GM12878 (cell line): Measurements from ENCODE around the gene CNKSR3.

Experiments
- CEBPB ChIP-seq, 2 experiments: fragments of 150-350 bp in 1 of 2; IDR thresholded peaks; 2 replicates each; pipeline ENCODE4 v1.6.1; 2012 to 2014; ENCODE audit warnings: low read depth in 2 of 2, low read length in 2 of 2, borderline replicate concordance in 1 of 2, inconsistent platforms in 1 of 2
- CTCF ChIP-seq, 3 experiments: IDR thresholded peaks in 2 of 3; conservative IDR thresholded peaks in 1 of 3; 2 replicates each; pipeline ENCODE4 v1.5.1; 2011; ENCODE audit warnings: low read depth in 3 of 3, low read length in 3 of 3, mild to moderate bottlenecking in 3 of 3, control low read depth in 2 of 3, moderate library complexity in 2 of 3, inconsistent platforms in 1 of 3, mixed read lengths in 1 of 3; ENCODE audit not compliant: control insufficient read depth in 2 of 3, insufficient read depth in 1 of 3; ENCODE audit errors: extremely low read depth in 1 of 3
- IRF4 ChIP-seq: IDR thresholded peaks from 2 replicates; pipeline ENCODE4 v1.6.1; 2011; ENCODE audit warnings: low read depth, low read length
- KDM1A ChIP-seq: fragments of 200-600 bp; sonication (generic); IDR thresholded peaks from 2 replicates; pipeline ENCODE4 v1.6.1; 2016; ENCODE audit warnings: borderline replicate concordance
- NFIC ChIP-seq: IDR thresholded peaks from 2 replicates; pipeline ENCODE4 v1.6.1; 2012; ENCODE audit warnings: low read depth, mild to moderate bottlenecking, inconsistent platforms, low read length, moderate library complexity
- POLR2AphosphoS5 ChIP-seq: IDR thresholded peaks from 2 replicates; pipeline ENCODE4 v1.6.1; 2011; ENCODE audit warnings: mild to moderate bottlenecking, low read length, inconsistent platforms
- RCOR1 ChIP-seq: conservative IDR thresholded peaks from 2 replicates; pipeline ENCODE4 v1.6.1; 2012; ENCODE audit warnings: low read depth, low read length, improper control_type of control experiment
- TF ChIP-seq, protein P1 (sequence below): IDR thresholded peaks from 2 replicates; pipeline ENCODE4 v1.6.1; 2012; ENCODE audit warnings: low read depth, low read length, improper control_type of control experiment

DNA sequence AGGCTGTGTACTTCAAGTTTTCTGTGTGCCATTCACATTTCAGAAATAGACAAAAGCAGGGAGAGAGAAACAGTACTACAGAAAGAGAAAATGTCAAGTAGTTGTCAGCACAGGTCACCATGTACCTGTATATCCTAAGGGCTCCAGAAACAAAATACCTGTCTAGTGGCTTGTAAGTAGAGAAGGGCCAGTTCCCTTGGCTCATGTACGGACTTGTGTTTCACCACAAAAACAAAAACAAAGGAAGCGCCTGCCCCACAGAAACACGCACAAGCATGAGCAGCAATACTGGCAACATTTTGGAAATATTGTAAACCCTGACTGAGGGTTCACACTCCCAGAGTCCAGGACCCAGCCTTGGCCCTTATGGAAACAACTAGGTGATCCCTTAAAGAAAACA is 44.3 kb downstream of the CNKSR3 start:
- TF ChIP-seq NFIC (no peak), IRF4 (no peak), CTCF (IDR thresholded peaks at IDR 0.05 in 2 of 3, conservative IDR thresholded peaks at IDR 0.05 in 1 of 3; ENCODE audit: control insufficient read depth in 2 of 3, extremely low read depth in 1 of 3, insufficient read depth in 1 of 3, low read depth in 3 of 3, low read length in 3 of 3) (no peak), KDM1A (no peak), POLR2AphosphoS5 (no peak), RCOR1 (no peak), CEBPB (IDR thresholded peaks at IDR 0.05; ENCODE audit: borderline replicate concordance in 1 of 2, low read depth in 2 of 2, low read length in 2 of 2) (no peak)
- TF ChIP-seq, protein P1, sequence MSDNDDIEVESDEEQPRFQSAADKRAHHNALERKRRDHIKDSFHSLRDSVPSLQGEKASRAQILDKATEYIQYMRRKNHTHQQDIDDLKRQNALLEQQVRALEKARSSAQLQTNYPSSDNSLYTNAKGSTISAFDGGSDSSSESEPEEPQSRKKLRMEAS, result no peak
